Upper lobe of left lung (tissue), 6 donors: ENCODE results near the gene CDC26. TPM values are rescaled to one million over a fixed set of nuclear protein-coding genes. Genes with fewer than 3 reads are reported as not detected.
"Not testable (repeated sequence)": the region's sequence is repeated elsewhere in the genome, so short reads cannot be mapped to it uniquely, and the experiment has no call there.

Experiments
- ATAC-seq, 2 donors: fragments of 200-7000 bp; cut with Tn5 transposase; one replicate each; pipeline ENCODE4 v1.9.1; 2022; ENCODE audit warnings: mild to moderate bottlenecking in 2 of 2, moderate library complexity in 2 of 2; ENCODE audit not compliant: low FRiP score in 2 of 2
- DNase-seq, 2 donors: peaks; one replicate each; pipeline ENCODE4 v3.0.0-alpha.2; 2019 to 2020
- H3K27ac ChIP-seq, 4 donors: fragments of 200-600 bp; sonication (generic); one replicate each; pipeline ENCODE4 v1.5.1; 2016 to 2019
- H3K27me3 ChIP-seq, 4 donors: fragments of 200-600 bp; sonication (generic); one replicate each; pipeline ENCODE4 v1.5.1; 2017 to 2019
- H3K36me3 ChIP-seq, 4 donors: fragments of 200-600 bp; sonication (generic); one replicate each; pipeline ENCODE4 v1.5.1; 2016 to 2019
- H3K4me1 ChIP-seq, 4 donors: fragments of 200-600 bp; sonication (generic); one replicate each; pipeline ENCODE4 v1.5.1; 2018 to 2019
- H3K4me3 ChIP-seq, 4 donors: fragments of 200-600 bp; sonication (generic); one replicate each; pipeline ENCODE4 v1.5.1; 2017 to 2019; ENCODE audit warnings: mild to moderate bottlenecking in 2 of 4, moderate library complexity in 1 of 4
- H3K9me3 ChIP-seq, 4 donors: fragments of 200-600 bp; sonication (generic); one replicate each; pipeline ENCODE4 v1.5.1; 2018 to 2019
- CTCF ChIP-seq, 6 experiments: fragments of 450-650 bp in 4 of 6; fragments of 200-600 bp in 2 of 6; sonication (generic) in 2 of 6; IDR thresholded peaks; one replicate each; pipeline ENCODE4 v1.5.1; 2016 to 2019; ENCODE audit warnings: antibody characterized with exemption in 6 of 6
- EP300 ChIP-seq, 4 donors: sonication (generic); formaldehyde crosslinking; IDR thresholded peaks; one replicate each; pipeline ENCODE4 v1.5.1; 2017; ENCODE audit warnings: antibody characterized with exemption in 4 of 4, control low read depth in 2 of 4
- POLR2A ChIP-seq, 4 donors: fragments of 450-650 bp; IDR thresholded peaks; one replicate each; pipeline ENCODE4 v1.5.1; 2016 to 2017; ENCODE audit warnings: antibody characterized with exemption in 4 of 4, mild to moderate bottlenecking in 2 of 4
- POLR2AphosphoS5 ChIP-seq, 2 donors: sonication (generic); formaldehyde crosslinking; IDR thresholded peaks; one replicate each; pipeline ENCODE4 v1.5.1; 2017; ENCODE audit warnings: antibody characterized with exemption in 2 of 2
- WGBS, 2 donors: methylation state at CpG; one replicate each; pipeline ENCODE4 v1.1.5; 2017 to 2018; 5-methylcytosine and 5-hydroxymethylcytosine counted together
- total RNA-seq, 6 donors: library from RNA; depleted of rRNA in 4 of 6; stranded (reverse); fragments of >200 nt in 4 of 6; gene quantifications; one replicate each; pipeline versions ENCODE4 v1.1.0 to v1.2.1, GENCODE V29; 2016 to 2021
- donor health status: DM: no; HTN: no; CAD: no; lungs with moderate emphysema.
- donor health status: DM: no; HTN: yes; CAD: no; lungs with severe emphysema.

The CDC26 gene
- total RNA-seq, 6 donors from 2014 or later, result 17.7 to 41.9 (median 28.4) TPM

- TF ChIP-seq POLR2A (IDR thresholded peaks at IDR 0.05) (no peak), POLR2AphosphoS5 (IDR thresholded peaks at IDR 0.05) (no peak), EP300 (IDR thresholded peaks at IDR 0.05) (no peak), CTCF (IDR thresholded peaks at IDR 0.05) (no peak)
- ATAC-seq (no peak), DNase-seq (no peak)
- no peaks in the 10 kb centered on the region for H3K36me3 ChIP-seq
- H3K4me1 ChIP-seq, result peaks cover 0 to 6% (median 0%) of the 10 kb centered on the region in 4 donors
- 88 to 95% methylated on average over 8 of the region's 8 CpGs for WGBS, 2 donors
- H3K27ac ChIP-seq, result no peak overlapping the region
- no peak overlapping the region for H3K4me3 ChIP-seq
- no peaks in the 10 kb centered on the region for H3K9me3 ChIP-seq
- no peaks in the 10 kb centered on the region for H3K27me3 ChIP-seq
These were observed 26.2 kb upstream of the CDC26 start for GRCh38 chr9:113301548-113301947.

- H3K9me3 ChIP-seq, result no peaks in the 10 kb centered on the region
- ATAC-seq, result peak; percentile 21 to 34
These were observed 24.5 kb upstream of the CDC26 start for GRCh38 chr9:113299800-113300292.

GRCh38 chr9:113298924-113299770, 23.8 kb upstream of the CDC26 start:
- H3K4me3 ChIP-seq, result no peak overlapping the region
- H3K27ac ChIP-seq, result no peak overlapping the region
- 87 to 93% methylated on average over 12 to 14 of the region's 15 CpGs for WGBS, 2 donors
- DNase-seq (peak in 1 of 2 donors; percentile 30), ATAC-seq (no peak)
- H3K36me3 ChIP-seq, result no peaks in the 10 kb centered on the region
- H3K4me1 ChIP-seq, result peaks cover 0 to 6% (median 0%) of the 10 kb centered on the region in 4 donors
- no peak for TF ChIP-seq EP300 (IDR thresholded peaks at IDR 0.05)
- no peak for TF ChIP-seq POLR2AphosphoS5 (IDR thresholded peaks at IDR 0.05)
- TF ChIP-seq CTCF (IDR thresholded peaks at IDR 0.05), result no peak
- TF ChIP-seq POLR2A (IDR thresholded peaks at IDR 0.05), result no peak
- no peaks in the 10 kb centered on the region for H3K27me3 ChIP-seq
- no peaks in the 10 kb centered on the region for H3K9me3 ChIP-seq

More at GRCh38 chr9:113299800-113300292, 24.5 kb upstream of the CDC26 start:
- H3K4me1 ChIP-seq, result peaks cover 0 to 6% (median 0%) of the 10 kb centered on the region in 4 donors
- WGBS, 2 donors, result 28 to 36% methylated on average over 8 of the region's 8 CpGs
- no peak overlapping the region for H3K27ac ChIP-seq
- no peak overlapping the region for H3K4me3 ChIP-seq
- no peaks in the 10 kb centered on the region for H3K36me3 ChIP-seq
- H3K27me3 ChIP-seq, result no peaks in the 10 kb centered on the region
- peak in 1 of 2 donors; percentile 40 for DNase-seq
- TF ChIP-seq POLR2A (IDR thresholded peaks at IDR 0.05) (no peak), EP300 (IDR thresholded peaks at IDR 0.05) (no peak), CTCF (IDR thresholded peaks at IDR 0.05) (no peak), POLR2AphosphoS5 (IDR thresholded peaks at IDR 0.05) (no peak)

- Histone ChIP-seq H3K9me3 (no peaks in the 10 kb centered on the region), H3K27me3 (no peaks in the 10 kb centered on the region), H3K36me3 (peaks cover 0 to 3% (median under 1%) of the 10 kb centered on the region in 4 donors), H3K4me3 (no peak overlapping the region), H3K27ac (no peak overlapping the region), H3K4me1 (peaks cover 0 to 6% (median 0%) of the 10 kb centered on the region in 4 donors)
- TF ChIP-seq POLR2AphosphoS5 (IDR thresholded peaks at IDR 0.05), result no peak
- DNase-seq (no peak), ATAC-seq (no peak)
- 93 to 98% methylated on average over 8 of the region's 8 CpGs for WGBS, 2 donors
These were observed 22.9 kb upstream of the CDC26 start for GRCh38 chr9:113298311-113298710.

GRCh38 chr9:113296796-113297558, 21.6 kb upstream of the CDC26 start:
- Histone ChIP-seq H3K4me3 (no peak overlapping the region), H3K36me3 (peaks cover 3 to 16% (median 11%) of the 10 kb centered on the region in 4 donors), H3K4me1 (peaks cover 0 to 6% (median 0%) of the 10 kb centered on the region in 4 donors), H3K27ac (no peak overlapping the region), H3K27me3 (no peaks in the 10 kb centered on the region), H3K9me3 (no peaks in the 10 kb centered on the region)
- WGBS, 2 donors, result 73 to 75% methylated on average over 9 of the region's 9 CpGs
- TF ChIP-seq POLR2AphosphoS5 (IDR thresholded peaks at IDR 0.05), result no peak
- TF ChIP-seq POLR2A (IDR thresholded peaks at IDR 0.05), result no peak
- no peak for TF ChIP-seq EP300 (IDR thresholded peaks at IDR 0.05)
- no peak for TF ChIP-seq CTCF (IDR thresholded peaks at IDR 0.05)
- no peak for ATAC-seq
- no peak for DNase-seq

GRCh38 chr9:113296247-113296646, 20.9 kb upstream of the CDC26 start:
- ATAC-seq, H3K4me3 ChIP-seq, H3K27me3 ChIP-seq, H3K27ac ChIP-seq, DNase-seq, H3K9me3 ChIP-seq, H3K4me1 ChIP-seq: not testable (repeated sequence)
- WGBS, 2 donors, result 95 to 98% methylated on average over 8 of the region's 8 CpGs
- H3K36me3 ChIP-seq, result peaks cover 8 to 23% (median 18%) of the 10 kb centered on the region in 4 donors
